ENCODE data around the gene CHGA. TPM values are rescaled to one million over a fixed set of nuclear protein-coding genes. Genes with fewer than 3 reads are reported as not detected.

Gene CHGA
- total RNA-seq, 2 experiments from 2014 or later, result not detected

GRCh38 chr14:92952481-92953298 is 29.7 kb downstream of the CHGA start:
- DNase-seq, result no peak
- H3K27me3 Mint-ChIP-seq (ENCODE audit: low read depth), result no peaks in the 10 kb centered on the region
- CTCF ChIA-PET, result interaction anchor here (0.6 to 3.2 kb wide), 25 partner anchors 12 to 266 kb away, joined by 3 to 51 read pairs (median 4); partner anchors contain the start of genes LYSET and MOAP1
- H3K9me3 Mint-ChIP-seq (ENCODE audit: insufficient read depth), result no peaks in the 10 kb centered on the region
- POLR2A ChIA-PET, result interaction anchor here (0.8 kb wide), 1 partner anchor 161 kb away, joined by 3 read pairs; no protein-coding TSS in a partner anchor
- H3K4me3 Mint-ChIP-seq, result no peak overlapping the region
- ATAC-seq, result no peak
- H3K36me3 Mint-ChIP-seq (ENCODE audit: low read depth), result peaks cover 30% of the 10 kb centered on the region
- no peak overlapping the region for H3K27ac Mint-ChIP-seq
- H3K4me1 Mint-ChIP-seq (ENCODE audit: low read depth), result peaks cover 7% of the 10 kb centered on the region

GRCh38 chr14:92953526-92953925 is 30.6 kb downstream of the CHGA start:
- Mint-ChIP-seq H3K4me1 (ENCODE audit: low read depth) (peaks cover 7% of the 10 kb centered on the region), H3K4me3 (no peak overlapping the region), H3K27me3 (ENCODE audit: low read depth) (no peaks in the 10 kb centered on the region), H3K9me3 (ENCODE audit: insufficient read depth) (no peaks in the 10 kb centered on the region), H3K27ac (no peak overlapping the region), H3K36me3 (ENCODE audit: low read depth) (peaks cover 33% of the 10 kb centered on the region)
- POLR2A ChIA-PET, result no interaction called here
- CTCF ChIA-PET, result interaction anchor here (0.8 to 3.2 kb wide), 3 partner anchors 15 to 179 kb away, joined by 3 to 51 read pairs (median 27); no protein-coding TSS in a partner anchor
- ATAC-seq, result no peak
- DNase-seq, result no peak

GRCh38 chr14:92954933-92955332 is 32.0 kb downstream of the CHGA start:
- Mint-ChIP-seq H3K27me3 (ENCODE audit: low read depth) (no peaks in the 10 kb centered on the region), H3K4me1 (ENCODE audit: low read depth) (peaks cover 7% of the 10 kb centered on the region), H3K9me3 (ENCODE audit: insufficient read depth) (no peaks in the 10 kb centered on the region), H3K4me3 (no peak overlapping the region), H3K36me3 (ENCODE audit: low read depth) (peaks cover 29% of the 10 kb centered on the region), H3K27ac (no peak overlapping the region)
- no peak for ATAC-seq
- ChIA-PET CTCF (interaction anchor here (0.7 to 1.6 kb wide), 6 partner anchors 11 to 185 kb away, joined by 3 to 19 read pairs (median 5); no protein-coding TSS in a partner anchor), POLR2A (no interaction called here)
- DNase-seq, result no peak

- Mint-ChIP-seq H3K4me3 (no peak overlapping the region), H3K4me1 (ENCODE audit: low read depth) (peaks cover 7% of the 10 kb centered on the region), H3K9me3 (ENCODE audit: insufficient read depth) (no peaks in the 10 kb centered on the region), H3K27me3 (ENCODE audit: low read depth) (no peaks in the 10 kb centered on the region), H3K36me3 (ENCODE audit: low read depth) (peaks cover 27% of the 10 kb centered on the region), H3K27ac (no peak overlapping the region)
- POLR2A ChIA-PET, result no interaction called here
- ATAC-seq (no peak), DNase-seq (no peak)
- CTCF ChIA-PET, result interaction anchor here (0.7 to 1.6 kb wide), 5 partner anchors 10 to 184 kb away, joined by 3 to 19 read pairs (median 7); no protein-coding TSS in a partner anchor
Measured at GRCh38 chr14:92955381-92955780, 32.4 kb downstream of the CHGA start.

- Mint-ChIP-seq H3K4me1 (ENCODE audit: low read depth) (peaks cover 5% of the 10 kb centered on the region), H3K27ac (no peak overlapping the region), H3K4me3 (no peak overlapping the region), H3K36me3 (ENCODE audit: low read depth) (peaks cover 16% of the 10 kb centered on the region), H3K27me3 (ENCODE audit: low read depth) (no peaks in the 10 kb centered on the region), H3K9me3 (ENCODE audit: insufficient read depth) (no peaks in the 10 kb centered on the region)
- ATAC-seq (no peak), DNase-seq (no peak)
- ChIA-PET POLR2A (no interaction called here), CTCF (no interaction called here)
Measured at GRCh38 chr14:92956961-92957360, 34.0 kb downstream of the CHGA start.

GRCh38 chr14:92958373-92959188 is 35.6 kb downstream of the CHGA start:
- Mint-ChIP-seq H3K27me3 (ENCODE audit: low read depth) (no peaks in the 10 kb centered on the region), H3K4me1 (ENCODE audit: low read depth) (no peaks in the 10 kb centered on the region), H3K9me3 (ENCODE audit: insufficient read depth) (no peaks in the 10 kb centered on the region), H3K4me3 (no peak overlapping the region), H3K27ac (no peak overlapping the region), H3K36me3 (ENCODE audit: low read depth) (peaks cover 13% of the 10 kb centered on the region)
- ATAC-seq (no peak), DNase-seq (no peak)
- POLR2A ChIA-PET, result no interaction called here
- CTCF ChIA-PET, result no interaction called here

- no peaks in the 10 kb centered on the region for H3K9me3 Mint-ChIP-seq (ENCODE audit: insufficient read depth)
- no peaks in the 10 kb centered on the region for H3K27me3 Mint-ChIP-seq (ENCODE audit: low read depth)
- ATAC-seq (no peak), DNase-seq (no peak)
- ChIA-PET CTCF (no interaction called here), POLR2A (interaction anchor here (1.2 kb wide), 1 partner anchor 9 kb away, joined by 5 read pairs; no protein-coding TSS in a partner anchor)
- H3K36me3 Mint-ChIP-seq (ENCODE audit: low read depth), result peaks cover 13% of the 10 kb centered on the region
- H3K4me1 Mint-ChIP-seq (ENCODE audit: low read depth), result no peaks in the 10 kb centered on the region
- H3K27ac Mint-ChIP-seq, result no peak overlapping the region
- no peak overlapping the region for H3K4me3 Mint-ChIP-seq
Measured at GRCh38 chr14:92959189-92959531, 36.2 kb downstream of the CHGA start.

- Mint-ChIP-seq H3K4me3 (no peak overlapping the region), H3K4me1 (ENCODE audit: low read depth) (no peaks in the 10 kb centered on the region), H3K9me3 (ENCODE audit: insufficient read depth) (no peaks in the 10 kb centered on the region), H3K36me3 (ENCODE audit: low read depth) (peaks cover 13% of the 10 kb centered on the region), H3K27me3 (ENCODE audit: low read depth) (no peaks in the 10 kb centered on the region), H3K27ac (peak overlapping the region; percentile 11)
- CTCF ChIA-PET, result no interaction called here
- no peak for DNase-seq
- no peak for ATAC-seq
- POLR2A ChIA-PET, result interaction anchor here (1.2 kb wide), 1 partner anchor 9 kb away, joined by 5 read pairs; no protein-coding TSS in a partner anchor
Measured at GRCh38 chr14:92959761-92960680, 37.1 kb downstream of the CHGA start.

GRCh38 chr14:92960706-92961566 is 38.0 kb downstream of the CHGA start:
- Mint-ChIP-seq H3K4me1 (ENCODE audit: low read depth) (no peaks in the 10 kb centered on the region), H3K9me3 (ENCODE audit: insufficient read depth) (no peaks in the 10 kb centered on the region), H3K4me3 (no peak overlapping the region), H3K27me3 (ENCODE audit: low read depth) (no peaks in the 10 kb centered on the region), H3K36me3 (ENCODE audit: low read depth) (peaks cover 13% of the 10 kb centered on the region), H3K27ac (no peak overlapping the region)
- POLR2A ChIA-PET, result interaction anchor here (1.2 kb wide), 1 partner anchor 8 kb away, joined by 5 read pairs; no protein-coding TSS in a partner anchor
- CTCF ChIA-PET, result no interaction called here
- DNase-seq (no peak), ATAC-seq (no peak)

- DNase-seq (no peak), ATAC-seq (no peak)
- H3K4me3 Mint-ChIP-seq, result no peak overlapping the region
- no peak overlapping the region for H3K27ac Mint-ChIP-seq
- H3K9me3 Mint-ChIP-seq (ENCODE audit: insufficient read depth), result no peaks in the 10 kb centered on the region
- H3K27me3 Mint-ChIP-seq (ENCODE audit: low read depth), result no peaks in the 10 kb centered on the region
- ChIA-PET CTCF (no interaction called here), POLR2A (no interaction called here)
- H3K36me3 Mint-ChIP-seq (ENCODE audit: low read depth), result peaks cover 10% of the 10 kb centered on the region
- no peaks in the 10 kb centered on the region for H3K4me1 Mint-ChIP-seq (ENCODE audit: low read depth)
Measured at GRCh38 chr14:92961567-92961855, 38.6 kb downstream of the CHGA start.
